Glutamatergic neuron (in vitro differentiated cells): ENCODE measurements around the gene C9orf40. TPM values are rescaled to one million over a fixed set of nuclear protein-coding genes. Genes with fewer than 3 reads are reported as not detected.

Experiments used
- DNase-seq: peaks from one replicate; pipeline ENCODE4 v3.0.0; 2022
- H3K27ac Mint-ChIP-seq: one replicate; pipeline ENCODE4 v1.8.0; 2020; ENCODE audit warnings: mild to moderate bottlenecking, mixed read lengths, inconsistent platforms; ENCODE audit not compliant: unreplicated experiment
- H3K27me3 Mint-ChIP-seq: one replicate; pipeline ENCODE4 v1.8.0; 2020; ENCODE audit warnings: mild to moderate bottlenecking, moderate library complexity, mixed read lengths, inconsistent platforms; ENCODE audit not compliant: unreplicated experiment
- H3K36me3 Mint-ChIP-seq: one replicate; pipeline ENCODE4 v1.8.0; 2020; ENCODE audit warnings: mild to moderate bottlenecking, mixed read lengths, inconsistent platforms; ENCODE audit not compliant: unreplicated experiment
- H3K4me1 Mint-ChIP-seq: one replicate; pipeline ENCODE4 v1.8.0; 2020; ENCODE audit warnings: mild to moderate bottlenecking, low read depth, mixed read lengths, inconsistent platforms; ENCODE audit not compliant: unreplicated experiment
- H3K4me3 Mint-ChIP-seq: one replicate; pipeline ENCODE4 v1.8.0; 2020; ENCODE audit warnings: mild to moderate bottlenecking, mixed read lengths, inconsistent platforms; ENCODE audit not compliant: unreplicated experiment
- H3K9me3 Mint-ChIP-seq: one replicate; pipeline ENCODE4 v1.8.0; 2020; ENCODE audit warnings: mild to moderate bottlenecking, moderate library complexity, mixed read lengths, inconsistent platforms; ENCODE audit not compliant: unreplicated experiment
- total RNA-seq: library from RNA; stranded (reverse); fragmentation: NEBNext Ultra II Directional; extraction: Animal tissue kit (Norgen Biotek cat#: 25700); gene quantifications from one replicate; pipeline ENCODE4 v1.2.1, GENCODE V29; 2021; ENCODE audit not compliant: unreplicated experiment
- TF ChIP-seq, protein P1 (sequence below): fragments of 200-600 bp; sonication (generic); IDR thresholded peaks from one replicate; pipeline ENCODE4 v1.5.0; 2021; ENCODE audit not compliant: partially characterized antibody, unreplicated experiment

Gene C9orf40
- total RNA-seq, 1 donor from 2014 or later: 10.4 TPM

DNA sequence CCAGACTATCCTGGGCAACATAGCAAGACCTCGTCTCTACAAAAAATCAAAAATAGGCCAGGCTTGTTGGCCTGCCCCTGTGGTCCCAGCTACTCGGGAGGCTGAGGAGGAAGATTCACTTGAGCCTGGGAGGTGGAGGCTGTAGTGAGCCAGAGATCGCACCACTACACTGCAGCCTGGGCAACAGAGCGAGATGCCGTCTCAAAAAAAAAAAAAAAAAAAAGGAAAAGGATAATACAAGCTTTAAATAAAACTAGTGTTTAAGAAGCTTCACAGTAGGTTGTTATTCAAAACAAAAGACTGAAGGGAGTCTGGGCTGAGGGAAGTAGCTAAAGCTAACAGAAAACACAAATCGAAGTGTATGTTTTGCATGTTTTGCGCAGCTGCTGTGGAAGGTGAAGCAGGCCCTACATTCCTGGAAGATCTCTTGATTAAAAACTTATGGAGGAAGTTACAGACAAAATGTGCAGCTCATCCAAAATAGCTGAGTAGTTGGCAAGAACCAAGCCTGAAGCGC is 581 bp upstream of the C9orf40 start:
- no peak for DNase-seq
- Mint-ChIP-seq H3K9me3 (no peaks in the 10 kb centered on the region), H3K27ac (peak overlapping the region; percentile 75), H3K4me1 (peaks cover 4% of the 10 kb centered on the region), H3K4me3 (peak overlapping the region; percentile 91), H3K27me3 (peaks cover 10% of the 10 kb centered on the region), H3K36me3 (no peaks in the 10 kb centered on the region)
- TF ChIP-seq, protein P1, sequence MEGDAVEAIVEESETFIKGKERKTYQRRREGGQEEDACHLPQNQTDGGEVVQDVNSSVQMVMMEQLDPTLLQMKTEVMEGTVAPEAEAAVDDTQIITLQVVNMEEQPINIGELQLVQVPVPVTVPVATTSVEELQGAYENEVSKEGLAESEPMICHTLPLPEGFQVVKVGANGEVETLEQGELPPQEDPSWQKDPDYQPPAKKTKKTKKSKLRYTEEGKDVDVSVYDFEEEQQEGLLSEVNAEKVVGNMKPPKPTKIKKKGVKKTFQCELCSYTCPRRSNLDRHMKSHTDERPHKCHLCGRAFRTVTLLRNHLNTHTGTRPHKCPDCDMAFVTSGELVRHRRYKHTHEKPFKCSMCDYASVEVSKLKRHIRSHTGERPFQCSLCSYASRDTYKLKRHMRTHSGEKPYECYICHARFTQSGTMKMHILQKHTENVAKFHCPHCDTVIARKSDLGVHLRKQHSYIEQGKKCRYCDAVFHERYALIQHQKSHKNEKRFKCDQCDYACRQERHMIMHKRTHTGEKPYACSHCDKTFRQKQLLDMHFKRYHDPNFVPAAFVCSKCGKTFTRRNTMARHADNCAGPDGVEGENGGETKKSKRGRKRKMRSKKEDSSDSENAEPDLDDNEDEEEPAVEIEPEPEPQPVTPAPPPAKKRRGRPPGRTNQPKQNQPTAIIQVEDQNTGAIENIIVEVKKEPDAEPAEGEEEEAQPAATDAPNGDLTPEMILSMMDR: no peak

GRCh38 chr9:74951725-74952151 is 974 bp downstream of the C9orf40 start:
- Mint-ChIP-seq H3K9me3 (no peaks in the 10 kb centered on the region), H3K27me3 (peaks cover 10% of the 10 kb centered on the region), H3K4me1 (peaks cover 4% of the 10 kb centered on the region), H3K4me3 (peak overlapping the region; percentile 99), H3K27ac (peak overlapping the region; percentile 96), H3K36me3 (no peaks in the 10 kb centered on the region)
- TF ChIP-seq, protein P1: no peak
- DNase-seq: peak; percentile 61

- Mint-ChIP-seq H3K27me3 (peaks cover 10% of the 10 kb centered on the region), H3K9me3 (no peaks in the 10 kb centered on the region), H3K27ac (peak overlapping the region; percentile 96), H3K4me1 (peaks cover 4% of the 10 kb centered on the region), H3K4me3 (peak overlapping the region; percentile 99), H3K36me3 (no peaks in the 10 kb centered on the region)
- no peak for DNase-seq
- TF ChIP-seq, protein P1: no peak
Observed at GRCh38 chr9:74951107-74951720, 1.5 kb downstream of the C9orf40 start.

GRCh38 chr9:74949859-74950855 is 2.6 kb downstream of the C9orf40 start:
- no peak overlapping the region for H3K27ac Mint-ChIP-seq

More at GRCh38 chr9:74949859-74950855, 2.6 kb downstream of the C9orf40 start:
- Mint-ChIP-seq H3K36me3 (no peaks in the 10 kb centered on the region), H3K27me3 (peaks cover 10% of the 10 kb centered on the region), H3K4me1 (peaks cover 4% of the 10 kb centered on the region), H3K4me3 (no peak overlapping the region), H3K9me3 (no peaks in the 10 kb centered on the region)
- no peak for DNase-seq
- TF ChIP-seq, protein P1: no peak
